Astrocyte (in vitro differentiated cells and primary cell): ENCODE results near the gene GSTT4.
"Not testable (repeated sequence)": the region's sequence is repeated elsewhere in the genome, so short reads cannot be mapped to it uniquely, and the experiment has no call there.

Experiments
- EZH2 ChIP-seq: IDR thresholded peaks from 2 replicates; pipeline ENCODE4 v1.6.1; 2012; ENCODE audit warnings: mild to moderate bottlenecking, low read length, inconsistent platforms; ENCODE audit not compliant: insufficient read depth
- TF ChIP-seq, protein P1 (sequence below): IDR thresholded peaks from 2 replicates; pipeline ENCODE4 v1.5.1; 2011; ENCODE audit warnings: low read depth, mild to moderate bottlenecking, inconsistent platforms, low read length, moderate library complexity; ENCODE audit not compliant: insufficient read depth

DNA sequence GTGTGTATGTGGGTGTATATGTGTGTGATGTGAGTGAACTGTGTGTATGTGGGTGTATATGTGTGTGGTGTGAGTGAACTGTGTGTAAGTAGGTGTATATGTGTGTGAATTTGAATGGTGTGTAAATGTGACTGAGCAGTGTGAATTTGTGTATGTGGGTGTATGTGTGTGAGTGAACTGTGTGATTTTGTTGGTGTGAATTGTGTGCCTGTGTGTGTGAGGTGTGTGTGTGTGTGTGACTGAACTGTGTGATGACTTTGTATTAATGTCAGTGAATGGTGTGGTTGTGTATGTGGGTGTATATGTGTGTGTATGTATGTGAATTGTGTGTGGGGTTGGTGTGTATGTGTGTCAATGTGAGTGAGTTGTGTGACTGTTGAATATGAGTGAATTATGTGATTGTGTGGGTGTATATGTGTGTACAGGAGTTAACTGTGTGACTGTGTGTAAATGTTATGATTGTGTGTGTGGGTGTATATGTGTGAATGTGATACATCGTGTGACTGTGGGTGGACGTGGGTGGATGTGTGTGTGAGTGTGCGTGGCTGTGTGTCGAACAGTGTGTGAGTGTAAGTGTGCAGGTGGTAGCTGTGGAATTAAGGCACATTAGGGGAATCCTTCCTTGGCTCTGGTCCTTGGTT lies 18.6 kb downstream of the GSTT4 start:
- TF ChIP-seq, protein P1, sequence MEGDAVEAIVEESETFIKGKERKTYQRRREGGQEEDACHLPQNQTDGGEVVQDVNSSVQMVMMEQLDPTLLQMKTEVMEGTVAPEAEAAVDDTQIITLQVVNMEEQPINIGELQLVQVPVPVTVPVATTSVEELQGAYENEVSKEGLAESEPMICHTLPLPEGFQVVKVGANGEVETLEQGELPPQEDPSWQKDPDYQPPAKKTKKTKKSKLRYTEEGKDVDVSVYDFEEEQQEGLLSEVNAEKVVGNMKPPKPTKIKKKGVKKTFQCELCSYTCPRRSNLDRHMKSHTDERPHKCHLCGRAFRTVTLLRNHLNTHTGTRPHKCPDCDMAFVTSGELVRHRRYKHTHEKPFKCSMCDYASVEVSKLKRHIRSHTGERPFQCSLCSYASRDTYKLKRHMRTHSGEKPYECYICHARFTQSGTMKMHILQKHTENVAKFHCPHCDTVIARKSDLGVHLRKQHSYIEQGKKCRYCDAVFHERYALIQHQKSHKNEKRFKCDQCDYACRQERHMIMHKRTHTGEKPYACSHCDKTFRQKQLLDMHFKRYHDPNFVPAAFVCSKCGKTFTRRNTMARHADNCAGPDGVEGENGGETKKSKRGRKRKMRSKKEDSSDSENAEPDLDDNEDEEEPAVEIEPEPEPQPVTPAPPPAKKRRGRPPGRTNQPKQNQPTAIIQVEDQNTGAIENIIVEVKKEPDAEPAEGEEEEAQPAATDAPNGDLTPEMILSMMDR = not testable (repeated sequence)
- TF ChIP-seq EZH2 = not testable (repeated sequence)
